ENCODE measurements around the gene CRLF1. TPM values are rescaled to one million over a fixed set of nuclear protein-coding genes. Genes with fewer than 3 reads are reported as not detected.
A peak's percentile ranks its signal among the peaks of the same experiment; 100 is the strongest.

Gene CRLF1
- total and polyA plus RNA-seq, 2 of the 8 experiments (the other 6 are each of a cell fraction or from before 2014, with no cell fraction given) = 7.2 to 10.3 TPM

DNA sequence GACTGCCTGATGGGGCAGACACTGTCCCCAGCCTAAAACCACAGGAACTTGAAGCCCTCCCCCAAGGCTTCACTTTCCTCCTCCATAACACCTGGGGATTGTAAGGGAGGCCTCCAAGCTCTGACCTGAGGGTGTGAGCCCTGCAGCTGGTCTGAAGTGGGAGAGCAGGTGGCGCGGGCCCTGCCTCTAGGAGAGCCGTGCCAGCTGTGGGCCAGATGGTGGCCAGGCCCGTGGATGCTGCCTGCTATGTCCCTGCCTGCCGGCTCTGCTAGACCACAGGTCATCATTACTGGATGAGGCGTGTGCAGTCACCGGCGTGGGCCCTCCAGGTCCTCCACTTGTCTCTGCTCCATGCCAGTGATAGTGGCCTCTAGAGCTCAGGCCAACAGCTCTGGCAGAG is 26.7 kb upstream of the CRLF1 start:
- 0 out of 2 replicates have a peak overlapping the region, but pooled peaks have one; percentile 33 for H2BK12ac ChIP-seq (ENCODE audit: low read depth, low read length)
- 85% methylated on average over 6 of the region's 8 CpGs; no CpG with 5 or more reads in 1 of the 2 experiments for WGBS, 2 experiments (ENCODE audit: extremely low coverage in 1 of 2, insufficient coverage in 1 of 2, insufficient read length in 1 of 2, insufficient replicate concordance in 2 of 2, low coverage in 1 of 2, low lambda C conversion rate in 2 of 2, missing lambda C conversion rate in 1 of 2)
- TF ChIP-seq GABPA (IDR thresholded peaks at IDR 0.05; ENCODE audit: borderline replicate concordance, insufficient read depth, low read length) (no peak), SP4 (IDR thresholded peaks at IDR 0.05; ENCODE audit: low read length) (no peak), KDM5A (IDR thresholded peaks at IDR 0.05; ENCODE audit: low read length) (no peak)
- TF ChIP-seq, protein P1, sequence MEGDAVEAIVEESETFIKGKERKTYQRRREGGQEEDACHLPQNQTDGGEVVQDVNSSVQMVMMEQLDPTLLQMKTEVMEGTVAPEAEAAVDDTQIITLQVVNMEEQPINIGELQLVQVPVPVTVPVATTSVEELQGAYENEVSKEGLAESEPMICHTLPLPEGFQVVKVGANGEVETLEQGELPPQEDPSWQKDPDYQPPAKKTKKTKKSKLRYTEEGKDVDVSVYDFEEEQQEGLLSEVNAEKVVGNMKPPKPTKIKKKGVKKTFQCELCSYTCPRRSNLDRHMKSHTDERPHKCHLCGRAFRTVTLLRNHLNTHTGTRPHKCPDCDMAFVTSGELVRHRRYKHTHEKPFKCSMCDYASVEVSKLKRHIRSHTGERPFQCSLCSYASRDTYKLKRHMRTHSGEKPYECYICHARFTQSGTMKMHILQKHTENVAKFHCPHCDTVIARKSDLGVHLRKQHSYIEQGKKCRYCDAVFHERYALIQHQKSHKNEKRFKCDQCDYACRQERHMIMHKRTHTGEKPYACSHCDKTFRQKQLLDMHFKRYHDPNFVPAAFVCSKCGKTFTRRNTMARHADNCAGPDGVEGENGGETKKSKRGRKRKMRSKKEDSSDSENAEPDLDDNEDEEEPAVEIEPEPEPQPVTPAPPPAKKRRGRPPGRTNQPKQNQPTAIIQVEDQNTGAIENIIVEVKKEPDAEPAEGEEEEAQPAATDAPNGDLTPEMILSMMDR (IDR thresholded peaks at IDR 0.05; ENCODE audit: control extremely low read depth in 1 of 3, insufficient read depth in 1 of 3, low read depth in 1 of 3, low read length in 3 of 3) = no peak

More for the DNA sequence above, 26.7 kb upstream of the CRLF1 start:
- Histone ChIP-seq H4K91ac (replicated peaks; ENCODE audit: insufficient read length, low read length) (no peak overlapping the region), H3K79me1 (ENCODE audit: low read depth, low read length) (peaks cover 6% of the 10 kb centered on the region), H3K56ac (replicated peaks; ENCODE audit: insufficient read length, low read depth, low read length) (no peak overlapping the region), H3K23me2 (ENCODE audit: low read depth, low read length) (peaks cover 8% of the 10 kb centered on the region; the same call in 1 of the 2 replicates), H2BK120ac (replicated peaks; ENCODE audit: low read depth, low read length) (no peak overlapping the region), H2AK5ac (ENCODE audit: low read depth, low read length) (no peak overlapping the region), H3K36me3 (ENCODE audit: control insufficient read depth in 2 of 4, insufficient read depth in 4 of 4, low read length in 3 of 4) (no peaks in the 10 kb centered on the region), H4K5ac (ENCODE audit: insufficient read length, low read depth, low read length) (no peak overlapping the region), H4K8ac (ENCODE audit: extremely low read depth, insufficient read depth, low read length) (peak overlapping the region; percentile 59; the same call in 1 of the 2 replicates), H2BK20ac (ENCODE audit: low read length) (no peak overlapping the region), H3K23ac (ENCODE audit: insufficient read length) (no peak overlapping the region), H3K27ac (ENCODE audit: low read depth, low read length) (no peak overlapping the region), H2AFZ (ENCODE audit: low read length) (no peak overlapping the region), H3K9me3 (ENCODE audit: insufficient read depth in 2 of 2, low read depth in 1 of 2, low read length in 1 of 2) (no peaks in the 10 kb centered on the region), H3K27me3 (replicated peaks in 1 of 4; ENCODE audit: control insufficient read depth in 3 of 4, extremely low read depth in 1 of 4, insufficient read depth in 3 of 4, low read length in 3 of 4) (peaks cover 0 to 11% (median 5%) of the 10 kb centered on the region in 4 experiments; a peak in 4 of 7 replicates), H3K18ac (ENCODE audit: extremely low read depth, low read length) (no peak overlapping the region), H2BK15ac (ENCODE audit: low read length) (peak overlapping the region; percentile 46; the same call in 1 of the 2 replicates), H2BK5ac (ENCODE audit: low read depth, low read length) (no peak overlapping the region), H3K4me2 (ENCODE audit: insufficient read depth in 1 of 2, low read depth in 2 of 2, low read length in 2 of 2) (no peak overlapping the region), H3K9ac (replicated peaks in 1 of 4; ENCODE audit: extremely low read depth in 1 of 4, low read depth in 3 of 4, low read length in 3 of 4) (no peak overlapping the region), H3K4me3 (ENCODE audit: extremely low read depth in 1 of 4, insufficient read depth in 2 of 4, low read depth in 3 of 4, low read length in 4 of 4) (no peak overlapping the region), H3K14ac (ENCODE audit: insufficient read length) (no peak overlapping the region), H3K4ac (replicated peaks; ENCODE audit: insufficient read length, low read depth, low read length) (no peak overlapping the region), H3K79me2 (ENCODE audit: control insufficient read depth in 1 of 2, insufficient read depth in 2 of 2, low read length in 2 of 2) (peaks cover 0 to 3% of the 10 kb centered on the region in 2 experiments; a peak in 3 of 4 replicates), H3K4me1 (replicated peaks in 1 of 4; ENCODE audit: control insufficient read depth in 3 of 4, insufficient read depth in 4 of 4, low read length in 3 of 4) (peaks cover 4 to 9% (median 4%) of the 10 kb centered on the region in 4 experiments; a peak in 5 of 7 replicates), H4K20me1 (replicated peaks in 1 of 2; ENCODE audit: control insufficient read depth in 1 of 2, insufficient read depth in 2 of 2, low read length in 2 of 2) (peaks cover 0 to 3% of the 10 kb centered on the region in 2 experiments)
- FAIRE-seq (no peak), DNase-seq (ENCODE audit: low read depth in 1 of 2, low spot score in 2 of 2) (no peak)
- ChIA-PET CTCF (ENCODE audit: partially characterized antibody) (interaction anchor here (1.0 to 1.2 kb wide), 4 partner anchors 8 to 164 kb away, joined by 3 read pairs; no protein-coding TSS in a partner anchor), POLR2A (ENCODE audit: partially characterized antibody) (no interaction called here)

All from H1 (cell line).